ENCODE measurements around the gene HNF1A.

HNF1A gene

GRCh38 chr12:121050725-121051124 lies 72.4 kb downstream of the HNF1A start:
- no peak for DNase-seq (ENCODE audit: low spot score)
